Neural progenitor cell (in vitro differentiated cells): ENCODE data around the gene STXBP5. TPM values are rescaled to one million over a fixed set of nuclear protein-coding genes. Genes with fewer than 3 reads are reported as not detected.
A peak's percentile ranks its signal among the peaks of the same experiment; 100 is the strongest.

Source experiments
- DNase-seq: peaks from one replicate; pipeline ENCODE4 v3.0.0-alpha.2; 2016; ENCODE audit warnings: low spot score
- H2AFZ ChIP-seq: fragments of 200-600 bp; sonication (generic); replicated peaks from 2 replicates; pipeline ENCODE4 v1.6.1; 2016; ENCODE audit warnings: antibody characterized with exemption
- H3F3A ChIP-seq: fragments of 200-600 bp; sonication (generic); 2 replicates; pipeline ENCODE4 v1.6.1; 2016; ENCODE audit warnings: antibody characterized with exemption, low read depth
- H3K27ac ChIP-seq: fragments of 200-600 bp; sonication (generic); 2 replicates; pipeline ENCODE4 v1.5.1; 2016; ENCODE audit warnings: mild to moderate bottlenecking
- H3K27me3 ChIP-seq: fragments of 200-600 bp; sonication (generic); 2 replicates; pipeline ENCODE4 v1.6.1; 2016; ENCODE audit warnings: mild to moderate bottlenecking, moderate library complexity
- H3K36me3 ChIP-seq: fragments of 200-600 bp; sonication (generic); 2 replicates; pipeline ENCODE4 v1.5.1; 2016
- H3K4me1 ChIP-seq: fragments of 200-600 bp; sonication (generic); 2 replicates; pipeline ENCODE4 v1.6.1; 2016; ENCODE audit warnings: mixed run types
- H3K4me2 ChIP-seq: fragments of 200-600 bp; sonication (generic); 2 replicates; pipeline ENCODE4 v1.6.1; 2016
- H3K4me3 ChIP-seq: fragments of 200-600 bp; sonication (generic); 2 replicates; pipeline ENCODE4 v1.5.1; 2016
- H3K79me2 ChIP-seq: fragments of 200-600 bp; sonication (generic); 2 replicates; pipeline ENCODE4 v1.6.1; 2016; ENCODE audit warnings: low read depth
- H3K9ac ChIP-seq: fragments of 200-600 bp; sonication (generic); 2 replicates; pipeline ENCODE4 v1.6.1; 2016
- H3K9me3 ChIP-seq: fragments of 200-600 bp; sonication (generic); 2 replicates; pipeline ENCODE4 v1.5.1; 2016; ENCODE audit warnings: low read depth
- H4K20me1 ChIP-seq: fragments of 200-600 bp; sonication (generic); 2 replicates; pipeline ENCODE4 v1.6.1; 2016; ENCODE audit warnings: low read depth
- H3K27ac Mint-ChIP-seq: 3 replicates; pipeline ENCODE4 v1.8.0; 2021; ENCODE audit warnings: mixed read lengths
- H3K27me3 Mint-ChIP-seq: 2 replicates; pipeline ENCODE4 v1.8.0; 2022; ENCODE audit warnings: low read depth, mild to moderate bottlenecking, inconsistent platforms, moderate library complexity, mixed read lengths; ENCODE audit not compliant: insufficient read depth
- H3K36me3 Mint-ChIP-seq: 3 replicates; pipeline ENCODE4 v1.8.0; 2021; ENCODE audit warnings: mixed read lengths
- H3K4me1 Mint-ChIP-seq: 3 replicates; pipeline ENCODE4 v1.8.0; 2021; ENCODE audit warnings: mixed read lengths
- H3K4me3 Mint-ChIP-seq: 3 replicates; pipeline ENCODE4 v1.8.0; 2021; ENCODE audit warnings: mild to moderate bottlenecking, moderate library complexity, mixed read lengths
- H3K9me3 Mint-ChIP-seq: 3 replicates; pipeline ENCODE4 v1.8.0; 2020; ENCODE audit warnings: mixed read lengths
- EZH2 ChIP-seq: fragments of 200-600 bp; sonication (generic); IDR thresholded peaks from 2 replicates; pipeline ENCODE4 v1.6.1; 2017; ENCODE audit warnings: antibody characterized with exemption, mild to moderate bottlenecking, moderate library complexity
- EZH2phosphoT487 ChIP-seq: fragments of 200-600 bp; sonication (generic); IDR thresholded peaks from 2 replicates; pipeline ENCODE4 v1.6.1; 2017; ENCODE audit warnings: antibody characterized with exemption
- total RNA-seq: library from RNA; depleted of rRNA; stranded (reverse); fragments of >200 nt; gene quantifications from 2 replicates; pipeline ENCODE4 v1.2.3, GENCODE V29; 2015; ENCODE audit warnings: low replicate concordance
- TF ChIP-seq, protein P1 (sequence below): fragments of 200-600 bp; sonication (generic); IDR thresholded peaks from 2 replicates; pipeline ENCODE4 v1.5.1; 2017; ENCODE audit warnings: antibody characterized with exemption, mild to moderate bottlenecking

STXBP5 gene
- total RNA-seq, 1 donor from 2014 or later = 12.0 TPM

DNA sequence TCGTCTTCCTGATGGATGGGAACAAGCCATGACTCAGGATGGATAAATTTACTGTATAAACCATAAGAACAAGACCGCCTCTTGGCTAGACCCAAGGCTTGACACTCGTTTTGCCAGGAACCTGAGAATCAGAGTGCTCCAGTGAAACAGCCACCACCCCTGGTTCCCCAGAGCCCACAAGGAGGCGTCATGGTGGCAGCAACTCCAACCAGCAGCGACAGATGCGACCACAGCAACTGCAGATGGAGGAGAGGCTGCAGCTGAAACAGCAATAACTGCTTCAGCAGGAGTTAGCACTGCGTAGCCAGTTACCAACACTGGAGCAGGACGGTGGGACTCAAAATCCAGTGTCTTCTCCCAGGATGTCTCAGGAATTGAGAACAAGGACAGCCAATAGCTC, 203.4 kb downstream of the STXBP5 start:
- Histone ChIP-seq H2AFZ (no peak overlapping the region), H4K20me1 (no peaks in the 10 kb centered on the region), H3K27me3 (no peaks in the 10 kb centered on the region), H3K36me3 (no peaks in the 10 kb centered on the region), H3K9me3 (no peaks in the 10 kb centered on the region), H3K4me2 (no peak overlapping the region), H3F3A (no peaks in the 10 kb centered on the region), H3K4me3 (no peak overlapping the region), H3K79me2 (no peaks in the 10 kb centered on the region), H3K27ac (no peak overlapping the region), H3K9ac (no peak overlapping the region), H3K4me1 (no peaks in the 10 kb centered on the region)
- Mint-ChIP-seq H3K4me1 (no peaks in the 10 kb centered on the region), H3K27ac (no peak overlapping the region), H3K9me3 (peaks cover 11% of the 10 kb centered on the region), H3K36me3 (no peaks in the 10 kb centered on the region), H3K27me3 (peaks cover 4% of the 10 kb centered on the region), H3K4me3 (no peak overlapping the region)
- TF ChIP-seq, protein P1, sequence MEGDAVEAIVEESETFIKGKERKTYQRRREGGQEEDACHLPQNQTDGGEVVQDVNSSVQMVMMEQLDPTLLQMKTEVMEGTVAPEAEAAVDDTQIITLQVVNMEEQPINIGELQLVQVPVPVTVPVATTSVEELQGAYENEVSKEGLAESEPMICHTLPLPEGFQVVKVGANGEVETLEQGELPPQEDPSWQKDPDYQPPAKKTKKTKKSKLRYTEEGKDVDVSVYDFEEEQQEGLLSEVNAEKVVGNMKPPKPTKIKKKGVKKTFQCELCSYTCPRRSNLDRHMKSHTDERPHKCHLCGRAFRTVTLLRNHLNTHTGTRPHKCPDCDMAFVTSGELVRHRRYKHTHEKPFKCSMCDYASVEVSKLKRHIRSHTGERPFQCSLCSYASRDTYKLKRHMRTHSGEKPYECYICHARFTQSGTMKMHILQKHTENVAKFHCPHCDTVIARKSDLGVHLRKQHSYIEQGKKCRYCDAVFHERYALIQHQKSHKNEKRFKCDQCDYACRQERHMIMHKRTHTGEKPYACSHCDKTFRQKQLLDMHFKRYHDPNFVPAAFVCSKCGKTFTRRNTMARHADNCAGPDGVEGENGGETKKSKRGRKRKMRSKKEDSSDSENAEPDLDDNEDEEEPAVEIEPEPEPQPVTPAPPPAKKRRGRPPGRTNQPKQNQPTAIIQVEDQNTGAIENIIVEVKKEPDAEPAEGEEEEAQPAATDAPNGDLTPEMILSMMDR = peak; percentile 5
- TF ChIP-seq EZH2phosphoT487 (no peak), EZH2 (no peak)
- no peak for DNase-seq

DNA sequence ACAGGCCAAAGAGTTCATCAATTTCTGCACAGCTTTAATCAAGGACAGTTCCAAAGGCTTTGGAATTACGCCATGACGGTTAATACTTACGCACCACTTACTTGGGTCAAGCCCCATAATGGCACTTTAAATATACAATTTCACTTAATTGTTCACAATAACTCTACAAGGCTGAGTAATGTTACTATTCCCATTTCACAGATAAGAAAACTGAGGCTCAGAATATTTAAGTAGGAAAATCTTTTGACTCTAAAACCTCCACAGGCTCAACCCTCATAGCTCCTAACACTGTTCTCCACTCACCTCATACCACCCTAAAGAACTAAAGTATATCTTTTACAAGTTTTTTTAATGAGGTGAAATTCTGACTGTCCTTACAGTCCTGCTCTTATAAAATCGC, 212.4 kb downstream of the STXBP5 start:
- H3F3A ChIP-seq = no peaks in the 10 kb centered on the region
- H3K9me3 Mint-ChIP-seq = no peaks in the 10 kb centered on the region
- H3K4me1 Mint-ChIP-seq = no peaks in the 10 kb centered on the region
- no peaks in the 10 kb centered on the region for H3K36me3 Mint-ChIP-seq
- TF ChIP-seq, protein P1 = no peak
- TF ChIP-seq EZH2 = no peak
- TF ChIP-seq EZH2phosphoT487 = no peak
- no peaks in the 10 kb centered on the region for H3K36me3 ChIP-seq
- DNase-seq = no peak
- H3K27ac Mint-ChIP-seq = no peak overlapping the region
- H3K79me2 ChIP-seq = no peaks in the 10 kb centered on the region
- no peak overlapping the region for H3K4me2 ChIP-seq
- H3K4me1 ChIP-seq = no peaks in the 10 kb centered on the region
- H3K9me3 ChIP-seq = no peaks in the 10 kb centered on the region
- no peak overlapping the region for H3K4me3 Mint-ChIP-seq
- H3K27ac ChIP-seq = no peak overlapping the region
- no peak overlapping the region for H3K9ac ChIP-seq
- H2AFZ ChIP-seq = no peak overlapping the region
- H4K20me1 ChIP-seq = no peaks in the 10 kb centered on the region
- H3K27me3 ChIP-seq = no peaks in the 10 kb centered on the region
- H3K4me3 ChIP-seq = no peak overlapping the region
- peaks cover 3% of the 10 kb centered on the region for H3K27me3 Mint-ChIP-seq

GRCh38 chr6:147417954-147418353, 213.7 kb downstream of the STXBP5 start:
- no peak for TF ChIP-seq EZH2
- no peak for TF ChIP-seq EZH2phosphoT487
- TF ChIP-seq, protein P1 = no peak
- DNase-seq = no peak
- Histone ChIP-seq H3K9me3 (no peaks in the 10 kb centered on the region), H3K36me3 (no peaks in the 10 kb centered on the region), H3K4me2 (no peak overlapping the region), H2AFZ (no peak overlapping the region), H3K9ac (no peak overlapping the region), H3K27ac (no peak overlapping the region), H4K20me1 (no peaks in the 10 kb centered on the region), H3F3A (no peaks in the 10 kb centered on the region), H3K4me1 (peaks cover 4% of the 10 kb centered on the region), H3K4me3 (no peak overlapping the region), H3K79me2 (no peaks in the 10 kb centered on the region), H3K27me3 (no peaks in the 10 kb centered on the region)
- Mint-ChIP-seq H3K9me3 (peaks cover 2% of the 10 kb centered on the region), H3K4me3 (no peak overlapping the region), H3K27me3 (peaks cover 3% of the 10 kb centered on the region), H3K27ac (no peak overlapping the region), H3K4me1 (peaks cover 9% of the 10 kb centered on the region), H3K36me3 (no peaks in the 10 kb centered on the region)
